Measurements from ENCODE around the gene NR3C2.

Gene NR3C2

GRCh38 chr4:148354186-148354585 lies 88.0 kb downstream of the NR3C2 start:
- H3K4me1 ChIP-seq (ENCODE audit: control extremely low read depth in 1 of 4, control insufficient read depth in 4 of 4, insufficient read depth in 4 of 4, low read length in 3 of 4), result no peaks in the 10 kb centered on the region
- H3K9me3 ChIP-seq (ENCODE audit: control extremely low read depth in 1 of 5, control insufficient read depth in 4 of 5, insufficient read depth in 2 of 5, low read depth in 1 of 5, low read length in 4 of 5), result no peaks in the 10 kb centered on the region
- no peak overlapping the region for H3K4me3 ChIP-seq (ENCODE audit: control insufficient read depth in 1 of 7, extremely low read depth in 1 of 7, insufficient read depth in 4 of 7, low read depth in 2 of 7, low read length in 6 of 7)
- H3K27ac ChIP-seq (ENCODE audit: insufficient read depth in 1 of 2, low read depth in 1 of 2, low read length in 2 of 2, poor library complexity in 1 of 2, severe bottlenecking in 2 of 2), result no peak overlapping the region
- WGBS (ENCODE audit: insufficient coverage), result no CpG with 5 or more reads among the region's 4 CpGs
- no peaks in the 10 kb centered on the region for H3K36me3 ChIP-seq (ENCODE audit: control insufficient read depth in 4 of 4, insufficient read depth in 4 of 4, low read length in 3 of 4)
- no peak for DNase-seq
- ChIA-PET CTCF (no interaction called here), POLR2A (no interaction called here)
- H3K27me3 ChIP-seq (replicated peaks in 2 of 5; ENCODE audit: control insufficient read depth in 4 of 5, insufficient read depth in 5 of 5, low read length in 4 of 5), result no peaks in the 10 kb centered on the region

GRCh38 chr4:148353571-148353970 lies 88.6 kb downstream of the NR3C2 start:
- Histone ChIP-seq H3K4me3 (ENCODE audit: control insufficient read depth in 1 of 7, extremely low read depth in 1 of 7, insufficient read depth in 4 of 7, low read depth in 2 of 7, low read length in 6 of 7) (no peak overlapping the region), H3K27ac (ENCODE audit: insufficient read depth in 1 of 2, low read depth in 1 of 2, low read length in 2 of 2, poor library complexity in 1 of 2, severe bottlenecking in 2 of 2) (no peak overlapping the region), H3K27me3 (replicated peaks in 2 of 5; ENCODE audit: control insufficient read depth in 4 of 5, insufficient read depth in 5 of 5, low read length in 4 of 5) (no peaks in the 10 kb centered on the region), H3K4me1 (ENCODE audit: control extremely low read depth in 1 of 4, control insufficient read depth in 4 of 4, insufficient read depth in 4 of 4, low read length in 3 of 4) (no peaks in the 10 kb centered on the region), H3K36me3 (ENCODE audit: control insufficient read depth in 4 of 4, insufficient read depth in 4 of 4, low read length in 3 of 4) (no peaks in the 10 kb centered on the region), H3K9me3 (ENCODE audit: control extremely low read depth in 1 of 5, control insufficient read depth in 4 of 5, insufficient read depth in 2 of 5, low read depth in 1 of 5, low read length in 4 of 5) (no peaks in the 10 kb centered on the region)
- POLR2A ChIA-PET, result no interaction called here
- CTCF ChIA-PET, result no interaction called here
- no peak for DNase-seq

GRCh38 chr4:148349153-148349552 lies 93.1 kb downstream of the NR3C2 start:
- H3K4me1 ChIP-seq (ENCODE audit: control extremely low read depth in 1 of 4, control insufficient read depth in 4 of 4, insufficient read depth in 4 of 4, low read length in 3 of 4), result no peaks in the 10 kb centered on the region
- 100% methylated on average over 2 of the region's 2 CpGs for WGBS (ENCODE audit: insufficient coverage)
- DNase-seq, result no peak
- H3K36me3 ChIP-seq (ENCODE audit: control insufficient read depth in 4 of 4, insufficient read depth in 4 of 4, low read length in 3 of 4), result no peaks in the 10 kb centered on the region
- no peak overlapping the region for H3K27ac ChIP-seq (ENCODE audit: insufficient read depth in 1 of 2, low read depth in 1 of 2, low read length in 2 of 2, poor library complexity in 1 of 2, severe bottlenecking in 2 of 2)
- no peak overlapping the region for H3K4me3 ChIP-seq (ENCODE audit: control insufficient read depth in 1 of 7, extremely low read depth in 1 of 7, insufficient read depth in 4 of 7, low read depth in 2 of 7, low read length in 6 of 7)
- no peaks in the 10 kb centered on the region for H3K27me3 ChIP-seq (replicated peaks in 2 of 5; ENCODE audit: control insufficient read depth in 4 of 5, insufficient read depth in 5 of 5, low read length in 4 of 5)
- H3K9me3 ChIP-seq (ENCODE audit: control extremely low read depth in 1 of 5, control insufficient read depth in 4 of 5, insufficient read depth in 2 of 5, low read depth in 1 of 5, low read length in 4 of 5), result no peaks in the 10 kb centered on the region
- ChIA-PET POLR2A (no interaction called here), CTCF (no interaction called here)

- CTCF ChIA-PET, result no interaction called here
- WGBS (ENCODE audit: insufficient coverage), result 100% methylated on average over 2 of the region's 2 CpGs
Observed at GRCh38 chr4:148346657-148347056, 95.6 kb downstream of the NR3C2 start.

GRCh38 chr4:148345509-148345908 lies 96.7 kb downstream of the NR3C2 start:
- Histone ChIP-seq H3K4me1 (ENCODE audit: control extremely low read depth in 1 of 4, control insufficient read depth in 4 of 4, insufficient read depth in 4 of 4, low read length in 3 of 4) (no peaks in the 10 kb centered on the region), H3K27ac (ENCODE audit: insufficient read depth in 1 of 2, low read depth in 1 of 2, low read length in 2 of 2, poor library complexity in 1 of 2, severe bottlenecking in 2 of 2) (no peak overlapping the region), H3K9me3 (ENCODE audit: control extremely low read depth in 1 of 5, control insufficient read depth in 4 of 5, insufficient read depth in 2 of 5, low read depth in 1 of 5, low read length in 4 of 5) (no peaks in the 10 kb centered on the region), H3K4me3 (ENCODE audit: control insufficient read depth in 1 of 7, extremely low read depth in 1 of 7, insufficient read depth in 4 of 7, low read depth in 2 of 7, low read length in 6 of 7) (no peak overlapping the region), H3K27me3 (replicated peaks in 2 of 5; ENCODE audit: control insufficient read depth in 4 of 5, insufficient read depth in 5 of 5, low read length in 4 of 5) (no peaks in the 10 kb centered on the region), H3K36me3 (ENCODE audit: control insufficient read depth in 4 of 4, insufficient read depth in 4 of 4, low read length in 3 of 4) (no peaks in the 10 kb centered on the region)
- WGBS (ENCODE audit: insufficient coverage), result 93% methylated on average over 2 of the region's 5 CpGs
- POLR2A ChIA-PET, result no interaction called here
- CTCF ChIA-PET, result no interaction called here
- DNase-seq, result no peak

More at GRCh38 chr4:148346657-148347056, 95.6 kb downstream of the NR3C2 start:
- H3K36me3 ChIP-seq (ENCODE audit: control insufficient read depth in 4 of 4, insufficient read depth in 4 of 4, low read length in 3 of 4), result no peaks in the 10 kb centered on the region
- no peak overlapping the region for H3K27ac ChIP-seq (ENCODE audit: insufficient read depth in 1 of 2, low read depth in 1 of 2, low read length in 2 of 2, poor library complexity in 1 of 2, severe bottlenecking in 2 of 2)
- DNase-seq, result no peak
- H3K4me1 ChIP-seq (ENCODE audit: control extremely low read depth in 1 of 4, control insufficient read depth in 4 of 4, insufficient read depth in 4 of 4, low read length in 3 of 4), result no peaks in the 10 kb centered on the region
- H3K9me3 ChIP-seq (ENCODE audit: control extremely low read depth in 1 of 5, control insufficient read depth in 4 of 5, insufficient read depth in 2 of 5, low read depth in 1 of 5, low read length in 4 of 5), result no peaks in the 10 kb centered on the region
- no peaks in the 10 kb centered on the region for H3K27me3 ChIP-seq (replicated peaks in 2 of 5; ENCODE audit: control insufficient read depth in 4 of 5, insufficient read depth in 5 of 5, low read length in 4 of 5)
- POLR2A ChIA-PET, result no interaction called here
- H3K4me3 ChIP-seq (ENCODE audit: control insufficient read depth in 1 of 7, extremely low read depth in 1 of 7, insufficient read depth in 4 of 7, low read depth in 2 of 7, low read length in 6 of 7), result no peak overlapping the region

- ChIA-PET CTCF (interaction anchor here (1.2 kb wide), 1 partner anchor 11 kb away, joined by 3 read pairs; no protein-coding TSS in a partner anchor), POLR2A (no interaction called here)
- Histone ChIP-seq H3K4me3 (ENCODE audit: control insufficient read depth in 1 of 7, extremely low read depth in 1 of 7, insufficient read depth in 4 of 7, low read depth in 2 of 7, low read length in 6 of 7) (no peak overlapping the region), H3K4me1 (ENCODE audit: control extremely low read depth in 1 of 4, control insufficient read depth in 4 of 4, insufficient read depth in 4 of 4, low read length in 3 of 4) (no peaks in the 10 kb centered on the region), H3K9me3 (ENCODE audit: control extremely low read depth in 1 of 5, control insufficient read depth in 4 of 5, insufficient read depth in 2 of 5, low read depth in 1 of 5, low read length in 4 of 5) (no peaks in the 10 kb centered on the region), H3K36me3 (ENCODE audit: control insufficient read depth in 4 of 4, insufficient read depth in 4 of 4, low read length in 3 of 4) (no peaks in the 10 kb centered on the region), H3K27ac (ENCODE audit: insufficient read depth in 1 of 2, low read depth in 1 of 2, low read length in 2 of 2, poor library complexity in 1 of 2, severe bottlenecking in 2 of 2) (no peak overlapping the region), H3K27me3 (replicated peaks in 2 of 5; ENCODE audit: control insufficient read depth in 4 of 5, insufficient read depth in 5 of 5, low read length in 4 of 5) (no peaks in the 10 kb centered on the region)
- no peak for DNase-seq
- no CpG with 5 or more reads among the region's 1 CpG for WGBS (ENCODE audit: insufficient coverage)
Observed at GRCh38 chr4:148344941-148345340, 97.3 kb downstream of the NR3C2 start.

GRCh38 chr4:148344352-148344751 lies 97.9 kb downstream of the NR3C2 start:
- no peaks in the 10 kb centered on the region for H3K36me3 ChIP-seq (ENCODE audit: control insufficient read depth in 4 of 4, insufficient read depth in 4 of 4, low read length in 3 of 4)
- no peaks in the 10 kb centered on the region for H3K4me1 ChIP-seq (ENCODE audit: control extremely low read depth in 1 of 4, control insufficient read depth in 4 of 4, insufficient read depth in 4 of 4, low read length in 3 of 4)
- DNase-seq, result no peak
- ChIA-PET POLR2A (no interaction called here), CTCF (interaction anchor here (1.2 kb wide), 1 partner anchor 10 kb away, joined by 3 read pairs; no protein-coding TSS in a partner anchor)
- H3K27me3 ChIP-seq (replicated peaks in 2 of 5; ENCODE audit: control insufficient read depth in 4 of 5, insufficient read depth in 5 of 5, low read length in 4 of 5), result no peaks in the 10 kb centered on the region
- 83% methylated on average over 1 of the region's 2 CpGs for WGBS (ENCODE audit: insufficient coverage)
- H3K4me3 ChIP-seq (ENCODE audit: control insufficient read depth in 1 of 7, extremely low read depth in 1 of 7, insufficient read depth in 4 of 7, low read depth in 2 of 7, low read length in 6 of 7), result no peak overlapping the region
- H3K9me3 ChIP-seq (ENCODE audit: control extremely low read depth in 1 of 5, control insufficient read depth in 4 of 5, insufficient read depth in 2 of 5, low read depth in 1 of 5, low read length in 4 of 5), result no peaks in the 10 kb centered on the region
- H3K27ac ChIP-seq (ENCODE audit: insufficient read depth in 1 of 2, low read depth in 1 of 2, low read length in 2 of 2, poor library complexity in 1 of 2, severe bottlenecking in 2 of 2), result no peak overlapping the region

Measured in common myeloid progenitor, CD34-positive (primary cell).